Mesendoderm (in vitro differentiated cells): Measurements from ENCODE around the gene NEO1.

ENCODE experiments used
- DNase-seq: peaks from one replicate; pipeline ENCODE4 v3.0.0; 2013
- H2AK5ac ChIP-seq: 2 replicates; pipeline ENCODE4 v1.6.1; 2013; ENCODE audit warnings: low read length, inconsistent platforms
- H2BK120ac ChIP-seq: 2 replicates; pipeline ENCODE4 v1.6.1; 2013; ENCODE audit warnings: low read depth, mild to moderate bottlenecking, low read length, moderate library complexity, mixed read lengths
- H2BK15ac ChIP-seq: replicated peaks from 2 replicates; pipeline ENCODE4 v1.6.1; 2013; ENCODE audit warnings: low read depth, mild to moderate bottlenecking, moderate library complexity
- H2BK5ac ChIP-seq: 2 replicates; pipeline ENCODE4 v1.6.1; 2013; ENCODE audit warnings: low read length, inconsistent platforms
- H3K18ac ChIP-seq: 2 replicates; pipeline ENCODE4 v1.6.1; 2013; ENCODE audit warnings: mild to moderate bottlenecking, low read length, mixed read lengths
- H3K23ac ChIP-seq: one replicate; pipeline ENCODE4 v1.6.1; 2013; ENCODE audit warnings: low read length
- H3K27ac ChIP-seq: 2 replicates; pipeline ENCODE4 v1.5.1; 2013; ENCODE audit warnings: low read depth, mild to moderate bottlenecking, inconsistent platforms, low read length, moderate library complexity
- H3K27me3 ChIP-seq: 2 replicates; pipeline ENCODE4 v1.6.1; 2013; ENCODE audit warnings: low read length, control low read depth, mild to moderate bottlenecking, inconsistent platforms; ENCODE audit not compliant: insufficient read depth, poor library complexity
- H3K36me3 ChIP-seq: 2 replicates; pipeline ENCODE4 v1.6.1; 2013; ENCODE audit warnings: low read length, inconsistent platforms; ENCODE audit not compliant: control insufficient read depth, insufficient read depth
- H3K4ac ChIP-seq: one replicate; pipeline ENCODE4 v1.6.1; 2013; ENCODE audit warnings: low read depth, mild to moderate bottlenecking, low read length, moderate library complexity
- H3K4me1 ChIP-seq: 2 replicates; pipeline ENCODE4 v1.6.1; 2013; ENCODE audit warnings: low read depth, low read length, inconsistent platforms; ENCODE audit not compliant: control insufficient read depth
- H3K4me2 ChIP-seq: 2 replicates; pipeline ENCODE4 v1.6.1; 2013; ENCODE audit warnings: low read length
- H3K4me3 ChIP-seq: 2 replicates; pipeline ENCODE4 v1.5.1; 2013; ENCODE audit warnings: mild to moderate bottlenecking, low read length
- H3K56ac ChIP-seq: one replicate; pipeline ENCODE4 v1.6.1; 2013; ENCODE audit warnings: low read length
- H3K79me1 ChIP-seq: 2 replicates; pipeline ENCODE4 v1.6.1; 2013; ENCODE audit warnings: low read length, inconsistent platforms
- H3K79me2 ChIP-seq: 2 replicates; pipeline ENCODE4 v1.6.1; 2013; ENCODE audit warnings: mild to moderate bottlenecking, low read length; ENCODE audit not compliant: control insufficient read depth, insufficient read depth
- H3K9ac ChIP-seq: 2 replicates; pipeline ENCODE4 v1.6.1; 2013; ENCODE audit warnings: low read length, inconsistent platforms
- H4K5ac ChIP-seq: one replicate; pipeline ENCODE4 v1.6.1; 2013; ENCODE audit warnings: low read length
- H4K8ac ChIP-seq: one replicate; pipeline ENCODE4 v1.6.1; 2013; ENCODE audit warnings: low read depth, mild to moderate bottlenecking, control low read depth, low read length, moderate library complexity
- WGBS: extraction: QIAGEN DNeasy Blood & Tissue Kit; methylation state at CpG from one replicate; pipeline ENCODE4 v1.1.7; 2013; ENCODE audit warnings: low lambda C conversion rate, missing lambda C conversion rate; ENCODE audit not compliant: insufficient coverage; ENCODE audit errors: extremely low coverage; 5-methylcytosine and 5-hydroxymethylcytosine counted together

Gene NEO1

GRCh38 chr15:73081321-73081958 is 29.2 kb downstream of the NEO1 start:
- H2AK5ac ChIP-seq = no peak overlapping the region
- H3K4me2 ChIP-seq = no peak overlapping the region
- H3K23ac ChIP-seq = no peak overlapping the region
- H2BK5ac ChIP-seq = no peak overlapping the region
- no peak overlapping the region for H3K4ac ChIP-seq
- H3K4me1 ChIP-seq = peaks cover 2% of the 10 kb centered on the region
- peaks cover 3% of the 10 kb centered on the region for H3K79me2 ChIP-seq
- H3K4me3 ChIP-seq = no peak overlapping the region
- no peak overlapping the region for H3K9ac ChIP-seq
- no peak overlapping the region for H3K27ac ChIP-seq
- H3K79me1 ChIP-seq = peaks cover 3% of the 10 kb centered on the region
- no peak overlapping the region for H4K8ac ChIP-seq
- H3K36me3 ChIP-seq = no peaks in the 10 kb centered on the region
- no peak overlapping the region for H3K18ac ChIP-seq
- no CpG with 5 or more reads among the region's 3 CpGs for WGBS
- H3K56ac ChIP-seq = no peak overlapping the region
- H4K5ac ChIP-seq = no peak overlapping the region
- H2BK15ac ChIP-seq = no peak overlapping the region
- H2BK120ac ChIP-seq = no peak overlapping the region
- no peaks in the 10 kb centered on the region for H3K27me3 ChIP-seq
- DNase-seq = peak; percentile 63

GRCh38 chr15:73082812-73083211 is 30.5 kb downstream of the NEO1 start:
- no peak overlapping the region for H3K9ac ChIP-seq
- no peak overlapping the region for H3K23ac ChIP-seq
- no peak overlapping the region for H2AK5ac ChIP-seq
- no peak overlapping the region for H3K27ac ChIP-seq
- H2BK15ac ChIP-seq = no peak overlapping the region
- no peak overlapping the region for H3K56ac ChIP-seq
- no peaks in the 10 kb centered on the region for H3K27me3 ChIP-seq
- H4K5ac ChIP-seq = no peak overlapping the region
- DNase-seq = no peak
- peaks cover 2% of the 10 kb centered on the region for H3K4me1 ChIP-seq
- no peak overlapping the region for H3K18ac ChIP-seq
- no peak overlapping the region for H3K4me2 ChIP-seq
- H3K36me3 ChIP-seq = no peaks in the 10 kb centered on the region
- no peak overlapping the region for H2BK5ac ChIP-seq
- H2BK120ac ChIP-seq = no peak overlapping the region
- WGBS = no CpG with 5 or more reads among the region's 2 CpGs
- H4K8ac ChIP-seq = no peak overlapping the region
- no peak overlapping the region for H3K4ac ChIP-seq
- peaks cover 3% of the 10 kb centered on the region for H3K79me2 ChIP-seq
- H3K4me3 ChIP-seq = no peak overlapping the region
- no peaks in the 10 kb centered on the region for H3K79me1 ChIP-seq

- H3K18ac ChIP-seq = no peak overlapping the region
- H3K4me3 ChIP-seq = no peak overlapping the region
- H3K27me3 ChIP-seq = no peaks in the 10 kb centered on the region
- H3K36me3 ChIP-seq = no peaks in the 10 kb centered on the region
- no peaks in the 10 kb centered on the region for H3K79me2 ChIP-seq
- H3K56ac ChIP-seq = no peak overlapping the region
- no peak overlapping the region for H2BK15ac ChIP-seq
- no peaks in the 10 kb centered on the region for H3K4me1 ChIP-seq
- no peak overlapping the region for H4K5ac ChIP-seq
- H3K79me1 ChIP-seq = no peaks in the 10 kb centered on the region
- no peak overlapping the region for H3K9ac ChIP-seq
- H3K23ac ChIP-seq = no peak overlapping the region
- no peak overlapping the region for H2AK5ac ChIP-seq
- H3K4me2 ChIP-seq = no peak overlapping the region
- no peak for DNase-seq
- H4K8ac ChIP-seq = no peak overlapping the region
- H3K4ac ChIP-seq = no peak overlapping the region
- no peak overlapping the region for H3K27ac ChIP-seq
- no peak overlapping the region for H2BK5ac ChIP-seq
- H2BK120ac ChIP-seq = no peak overlapping the region
These were observed 34.8 kb downstream of the NEO1 start for GRCh38 chr15:73087098-73087497.

- Histone ChIP-seq H3K4me3 (no peak overlapping the region), H3K4me1 (peaks cover 2% of the 10 kb centered on the region), H3K4me2 (no peak overlapping the region), H3K27me3 (no peaks in the 10 kb centered on the region), H3K36me3 (no peaks in the 10 kb centered on the region), H4K5ac (no peak overlapping the region), H3K9ac (no peak overlapping the region), H2BK5ac (no peak overlapping the region), H2BK15ac (no peak overlapping the region), H2AK5ac (no peak overlapping the region), H3K56ac (no peak overlapping the region), H3K18ac (no peak overlapping the region), H3K23ac (no peak overlapping the region), H3K79me1 (peaks cover 8% of the 10 kb centered on the region), H3K27ac (no peak overlapping the region), H3K79me2 (no peaks in the 10 kb centered on the region), H3K4ac (no peak overlapping the region), H2BK120ac (no peak overlapping the region), H4K8ac (no peak overlapping the region)
- DNase-seq = no peak
- WGBS = no CpG with 5 or more reads among the region's 3 CpGs
These were observed 52.8 kb downstream of the NEO1 start for GRCh38 chr15:73105064-73105463.

GRCh38 chr15:73108676-73109075 is 56.4 kb downstream of the NEO1 start:
- H3K27ac ChIP-seq = no peak overlapping the region
- no peak overlapping the region for H3K4ac ChIP-seq
- peaks cover 2% of the 10 kb centered on the region for H3K4me1 ChIP-seq
- no peaks in the 10 kb centered on the region for H3K27me3 ChIP-seq
- no peak overlapping the region for H3K9ac ChIP-seq
- H4K5ac ChIP-seq = no peak overlapping the region
- WGBS = no CpG with 5 or more reads among the region's 4 CpGs
- H2BK120ac ChIP-seq = no peak overlapping the region
- H3K79me1 ChIP-seq = peaks cover 1% of the 10 kb centered on the region
- no peak overlapping the region for H2BK15ac ChIP-seq
- H3K4me2 ChIP-seq = no peak overlapping the region
- H3K79me2 ChIP-seq = no peaks in the 10 kb centered on the region
- no peak overlapping the region for H3K18ac ChIP-seq
- no peak overlapping the region for H2AK5ac ChIP-seq
- no peak overlapping the region for H4K8ac ChIP-seq
- H3K56ac ChIP-seq = no peak overlapping the region
- no peak overlapping the region for H3K4me3 ChIP-seq
- peak; percentile 79 for DNase-seq
- no peak overlapping the region for H2BK5ac ChIP-seq
- no peaks in the 10 kb centered on the region for H3K36me3 ChIP-seq
- no peak overlapping the region for H3K23ac ChIP-seq

- Histone ChIP-seq H3K4me3 (no peak overlapping the region), H3K4me2 (no peak overlapping the region), H3K27ac (no peak overlapping the region), H3K4ac (no peak overlapping the region), H3K9ac (no peak overlapping the region), H2BK5ac (no peak overlapping the region), H4K8ac (no peak overlapping the region), H2BK120ac (no peak overlapping the region), H3K56ac (no peak overlapping the region), H3K79me2 (no peaks in the 10 kb centered on the region), H3K23ac (no peak overlapping the region), H3K18ac (no peak overlapping the region), H2AK5ac (no peak overlapping the region), H3K36me3 (no peaks in the 10 kb centered on the region), H3K27me3 (no peaks in the 10 kb centered on the region), H4K5ac (no peak overlapping the region), H3K4me1 (peaks cover 2% of the 10 kb centered on the region), H2BK15ac (no peak overlapping the region), H3K79me1 (peaks cover 1% of the 10 kb centered on the region)
- no CpG with 5 or more reads among the region's 3 CpGs for WGBS
- no peak for DNase-seq
These were observed 57.5 kb downstream of the NEO1 start for GRCh38 chr15:73109765-73110164.
